ENCODE measurements around the gene C2CD2.
"Not testable (repeated sequence)": the region's sequence is repeated elsewhere in the genome, so short reads cannot be mapped to it uniquely, and the experiment has no call there.

Gene C2CD2

DNA sequence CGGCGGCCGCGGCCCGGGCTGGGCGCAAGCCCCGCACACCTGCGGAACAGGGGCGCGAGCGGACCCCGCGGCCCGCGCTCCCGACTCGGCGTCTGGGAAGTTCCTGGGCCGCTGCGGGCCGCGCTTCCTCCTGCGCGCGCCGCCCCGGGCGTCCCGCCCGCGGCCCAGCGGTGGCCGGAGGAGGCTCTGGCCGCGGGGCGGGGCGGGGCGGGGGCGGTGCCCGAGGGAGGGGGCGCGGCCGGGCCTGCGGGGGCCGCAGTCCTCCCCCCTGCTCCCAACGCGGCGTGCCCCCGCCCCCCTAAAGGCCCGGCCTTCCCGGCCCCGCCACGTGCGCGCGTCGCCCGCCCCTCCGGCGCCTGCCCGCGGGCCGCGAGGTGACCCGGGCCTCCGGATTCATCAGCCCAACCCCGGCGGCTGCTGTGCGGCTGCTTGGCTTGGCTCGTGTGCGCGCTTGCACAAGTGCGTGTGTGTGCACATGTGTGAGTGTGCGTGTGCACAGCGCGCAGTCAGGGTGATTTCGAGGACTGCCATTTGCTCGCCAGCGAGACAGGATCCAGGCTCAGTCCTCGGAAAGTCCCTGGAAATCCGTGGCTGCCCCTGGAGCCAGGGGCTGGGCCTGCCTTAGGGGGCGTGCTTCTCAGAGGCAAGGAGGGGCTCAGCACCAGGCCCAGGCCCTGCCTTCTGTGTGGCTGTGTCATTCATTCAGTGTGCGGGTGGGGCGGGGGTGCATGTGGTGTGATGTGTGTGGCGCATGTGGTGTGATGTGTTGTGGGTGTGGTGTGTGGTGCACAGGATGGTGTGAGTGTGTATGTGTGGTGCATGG is at the start of gene C2CD2:
C2CD2 (minus strand) TSS at position 188 of the 823 bp plus-strand sequence. CDS start 370 bp downstream, outside the sequence.
- peak; percentile 69 for DNase-seq (ENCODE audit: low spot score)
- FAIRE-seq: no peak

DNA sequence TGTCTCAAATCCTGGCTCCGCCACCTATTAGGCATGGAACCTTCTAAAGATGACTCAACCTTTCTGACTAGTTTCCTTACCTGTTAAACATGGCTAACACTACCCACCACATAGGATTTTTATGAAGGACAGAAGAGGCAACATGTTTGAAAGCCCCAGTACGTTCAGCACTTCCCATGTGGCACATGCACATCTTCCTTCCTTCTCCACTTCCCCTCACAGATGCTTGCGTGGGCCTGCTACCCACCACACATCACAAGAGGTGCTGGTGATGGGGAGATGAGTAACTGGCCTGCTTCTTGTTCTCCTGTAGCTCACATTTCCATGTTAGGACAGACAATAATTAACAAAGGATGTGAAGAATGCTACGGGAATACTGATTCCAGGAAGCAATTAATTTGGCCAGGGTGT is 49.2 kb upstream of the C2CD2 start:
- DNase-seq (ENCODE audit: low spot score) (no peak), FAIRE-seq (no peak)

DNA sequence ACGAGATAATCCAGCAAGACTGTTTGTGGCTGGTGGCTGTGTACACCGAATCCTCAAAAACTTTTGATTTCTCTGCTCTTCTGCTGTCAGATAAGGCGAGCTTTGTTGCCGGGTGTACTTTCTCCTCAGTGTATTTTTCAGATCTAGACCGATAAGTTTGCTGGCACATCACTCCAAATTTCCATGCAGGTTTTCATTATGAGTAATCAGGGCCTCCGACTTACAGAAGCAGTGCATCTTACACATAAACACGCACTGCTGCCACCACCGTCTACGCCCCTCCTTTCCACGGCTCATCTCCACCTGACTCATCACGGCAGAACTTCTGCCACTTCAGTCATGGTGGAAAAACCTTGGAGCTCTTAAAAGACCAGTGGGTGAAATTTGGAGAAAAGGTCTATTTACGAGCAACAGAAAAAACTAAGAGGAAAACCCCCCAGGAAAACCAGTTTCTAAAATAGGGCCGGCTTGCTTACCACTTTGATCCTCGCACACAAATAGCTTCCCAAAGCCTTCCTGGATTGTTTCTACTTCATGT is 48.7 kb upstream of the C2CD2 start:
- no peak for FAIRE-seq
- DNase-seq (ENCODE audit: low spot score): peak; percentile 21

- no peak for FAIRE-seq
- DNase-seq (ENCODE audit: low spot score): no peak
Observed at GRCh38 chr21:42001781-42002180, 48.0 kb upstream of the C2CD2 start.

DNA sequence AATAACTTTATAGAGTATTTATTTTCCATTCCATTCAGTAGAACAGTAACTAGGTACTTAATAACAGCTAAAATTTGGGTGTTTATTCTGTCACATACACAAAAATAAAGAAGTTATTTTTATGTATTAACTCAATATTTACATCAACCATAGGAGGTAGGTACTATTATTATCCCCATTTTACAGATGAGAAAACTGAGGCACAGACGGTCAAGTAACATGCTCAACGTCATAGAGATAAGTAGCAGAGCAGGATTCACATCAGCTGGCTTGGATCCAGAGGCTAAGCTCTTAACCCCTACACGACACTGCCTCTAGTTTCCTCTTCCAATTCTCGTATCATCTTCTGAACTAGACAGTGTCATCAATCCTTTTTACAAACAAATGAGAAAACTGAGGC is 47.1 kb upstream of the C2CD2 start:
- no peak for FAIRE-seq

GRCh38 chr21:41997657-41998056 is 43.8 kb upstream of the C2CD2 start:
- FAIRE-seq: no peak
- no peak for DNase-seq (ENCODE audit: low spot score)

More for the DNA sequence above, 47.1 kb upstream of the C2CD2 start:
- DNase-seq (ENCODE audit: low spot score): no peak

- no peak for DNase-seq (ENCODE audit: low spot score)
- FAIRE-seq: no peak
Observed at GRCh38 chr21:41995577-41995976, 41.8 kb upstream of the C2CD2 start.

GRCh38 chr21:41994613-41995012 is 40.8 kb upstream of the C2CD2 start:
- DNase-seq (ENCODE audit: low spot score); FAIRE-seq: not testable (repeated sequence)

DNA sequence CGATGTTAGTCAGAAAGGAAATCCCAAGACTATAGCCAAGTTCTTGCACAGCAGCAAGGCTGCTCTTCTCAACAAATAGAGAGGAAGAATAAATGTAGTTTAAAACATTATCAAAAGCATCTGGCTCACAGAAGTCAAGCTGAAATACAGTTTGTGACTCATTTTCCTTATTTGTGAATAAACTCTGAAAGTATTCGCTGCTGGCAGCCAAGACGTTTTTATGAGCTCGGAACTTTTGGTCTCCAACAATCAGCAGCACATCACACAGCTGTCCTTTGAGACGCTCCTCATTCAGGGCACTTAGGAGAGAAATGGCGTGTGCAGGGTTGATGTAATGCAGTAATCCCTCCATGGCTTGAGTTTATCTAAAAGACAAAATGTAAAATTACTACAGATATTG is 39.9 kb upstream of the C2CD2 start:
- FAIRE-seq (no peak), DNase-seq (ENCODE audit: low spot score) (no peak)

DNA sequence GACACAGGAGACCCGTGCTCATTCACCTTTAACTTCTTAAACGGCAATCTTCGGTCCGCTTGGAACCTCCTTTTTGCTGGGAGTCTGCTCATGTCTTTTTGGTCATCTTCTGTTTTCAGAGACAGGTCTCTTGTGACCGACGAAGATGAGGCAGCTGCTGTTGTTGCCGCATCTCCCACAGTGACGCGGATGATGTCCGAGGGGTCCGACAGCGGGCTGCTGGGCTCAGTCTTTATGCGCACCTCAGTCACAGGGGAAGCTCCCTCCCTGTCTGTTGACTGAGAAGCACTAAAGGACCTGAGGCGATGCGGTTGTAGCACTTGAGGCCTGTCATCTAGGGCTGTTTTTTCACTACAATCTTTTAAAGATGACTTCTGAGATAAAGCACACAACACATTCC is 38.8 kb upstream of the C2CD2 start:
- no peak for DNase-seq (ENCODE audit: low spot score)
- no peak for FAIRE-seq

DNA sequence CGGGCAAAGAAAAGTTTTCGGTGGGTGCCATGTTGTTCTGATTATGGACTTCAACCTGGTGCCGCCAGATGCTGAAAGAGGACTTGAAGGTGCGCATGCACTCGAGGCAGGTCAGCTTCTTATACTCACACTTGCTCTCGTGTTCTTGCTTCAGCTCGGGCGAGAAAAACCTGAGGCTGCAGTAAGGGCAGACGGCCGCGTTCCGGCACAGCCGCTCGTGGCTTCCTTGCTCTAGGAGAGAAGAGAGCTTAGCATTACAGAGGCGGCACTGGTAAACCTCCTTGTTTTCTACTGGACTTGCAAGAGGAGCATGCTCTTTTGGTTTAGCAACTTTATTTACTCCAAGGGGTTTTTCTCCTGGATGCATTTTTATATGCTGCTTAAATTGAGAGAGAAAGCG is 37.8 kb upstream of the C2CD2 start:
- FAIRE-seq: no peak

DNA sequence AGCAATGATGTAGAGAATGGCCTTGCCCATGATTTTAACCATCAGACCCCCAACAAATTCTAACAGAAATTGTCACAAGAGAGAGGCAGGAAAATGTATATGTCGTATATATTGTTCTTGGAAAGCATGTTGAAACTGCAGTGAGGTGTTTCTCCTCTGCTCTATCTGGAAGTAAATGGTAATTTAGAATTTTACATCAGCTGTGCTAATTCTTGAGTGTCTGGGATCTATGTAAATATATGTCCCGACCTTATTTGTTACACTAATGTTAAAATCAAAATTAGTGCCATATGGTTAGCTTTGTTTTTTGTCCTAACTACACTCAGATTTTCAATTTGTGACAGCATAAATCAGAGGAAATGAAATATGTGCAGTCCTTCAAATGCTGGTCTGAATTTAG is 35.9 kb upstream of the C2CD2 start:
- FAIRE-seq: no peak

More for the DNA sequence above, 37.8 kb upstream of the C2CD2 start:
- no peak for DNase-seq (ENCODE audit: low spot score)

DNA sequence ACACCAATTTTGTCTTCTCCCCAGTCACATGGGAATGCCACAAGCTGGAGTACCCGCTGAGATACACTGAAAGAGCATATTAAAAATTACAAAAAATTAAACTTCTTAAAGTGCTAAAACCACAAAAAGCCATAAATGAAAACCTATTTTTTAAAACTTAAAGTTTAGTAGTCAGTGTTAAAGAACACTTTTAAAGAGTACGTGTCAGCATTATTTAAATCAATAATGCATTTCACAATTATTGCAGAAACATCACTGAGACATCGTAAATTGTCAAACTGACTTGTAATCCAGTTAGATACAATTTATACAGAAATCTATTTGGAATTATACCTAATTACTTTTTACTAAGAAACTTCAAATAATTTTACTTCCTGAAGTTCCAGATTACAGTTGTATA is 33.5 kb upstream of the C2CD2 start:
- DNase-seq (ENCODE audit: low spot score) (no peak), FAIRE-seq (no peak)

More for the DNA sequence above, 35.9 kb upstream of the C2CD2 start:
- no peak for DNase-seq (ENCODE audit: low spot score)

DNA sequence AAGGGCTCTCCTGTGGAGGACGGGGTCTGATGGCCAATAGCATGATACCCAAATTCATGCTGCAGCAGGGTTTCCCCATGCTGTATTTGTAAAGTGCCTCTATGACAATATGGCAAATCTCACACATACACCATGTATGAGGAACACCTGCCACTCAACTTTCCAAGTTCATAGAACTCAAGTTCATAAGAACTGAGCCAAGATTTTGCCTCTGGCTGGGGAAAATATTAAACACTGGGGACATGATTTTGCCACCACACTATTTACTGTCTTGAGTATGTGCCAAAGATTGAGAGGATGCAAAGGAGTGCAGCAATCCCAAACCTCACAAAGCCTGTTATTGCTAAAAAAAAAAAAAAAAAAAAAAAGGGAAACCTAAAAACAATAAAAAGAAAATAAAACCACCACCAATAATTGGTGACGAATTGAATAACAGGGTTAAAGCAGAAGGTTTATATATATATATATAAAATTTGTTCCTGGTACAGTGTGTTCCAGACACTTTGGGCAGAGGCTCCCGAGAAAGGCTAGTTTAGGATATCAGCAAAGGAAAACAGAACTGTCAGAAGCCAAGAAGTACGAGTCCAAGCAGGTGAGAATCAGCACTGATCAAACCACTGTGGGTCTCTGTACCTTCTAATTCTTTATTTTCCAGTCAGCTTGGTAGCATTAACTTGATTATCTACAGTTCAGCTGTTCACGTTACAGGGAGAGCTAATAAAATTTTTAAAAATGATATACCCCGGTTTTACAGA is 32.0 kb upstream of the C2CD2 start:
- no peak for FAIRE-seq
- DNase-seq (ENCODE audit: low spot score): no peak

DNA sequence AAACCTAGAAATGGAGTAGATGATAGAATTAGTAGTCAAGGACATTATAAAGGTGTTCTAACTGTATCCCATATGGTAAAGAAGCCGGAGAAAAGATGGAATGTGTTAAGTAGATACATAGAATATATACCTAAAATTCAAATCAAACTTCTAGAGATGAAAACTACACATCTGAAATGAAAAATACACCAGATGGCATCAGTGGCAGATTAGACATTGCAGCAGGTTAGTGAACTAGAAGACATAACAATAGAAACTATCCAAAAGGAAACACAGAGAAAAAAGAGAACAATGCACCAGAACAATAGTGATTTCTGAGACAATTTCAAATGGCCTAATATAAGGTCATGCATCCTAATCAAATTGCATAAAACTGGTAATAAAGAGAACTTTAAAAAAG is 29.4 kb upstream of the C2CD2 start:
- no peak for DNase-seq (ENCODE audit: low spot score)
- no peak for FAIRE-seq

DNA sequence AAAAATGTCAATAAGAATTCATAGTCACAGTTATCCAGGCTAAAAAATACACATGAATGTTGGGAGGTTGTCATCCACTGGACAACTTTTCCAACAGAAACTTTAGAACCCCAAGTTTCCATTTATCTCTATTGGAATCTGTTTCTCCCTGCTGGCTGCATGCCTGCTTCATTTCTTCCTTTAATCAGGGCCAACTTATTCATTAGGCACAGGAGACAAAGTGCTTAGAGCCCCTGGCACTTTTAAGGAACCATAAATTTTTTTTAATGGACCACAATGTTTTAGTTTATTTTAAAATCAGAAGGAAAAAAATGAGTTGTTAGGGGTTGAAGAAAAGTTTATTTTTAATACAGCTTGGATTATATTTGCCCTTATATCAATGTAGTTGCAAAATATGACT is 26.7 kb upstream of the C2CD2 start:
- DNase-seq (ENCODE audit: low spot score): no peak
- FAIRE-seq: no peak

GRCh38 chr21:41979751-41980369 is 26.0 kb upstream of the C2CD2 start:
- FAIRE-seq (no peak), DNase-seq (ENCODE audit: low spot score) (no peak)

- DNase-seq (ENCODE audit: low spot score): no peak
- FAIRE-seq: no peak
Observed at GRCh38 chr21:41979335-41979734, 25.5 kb upstream of the C2CD2 start.

DNA sequence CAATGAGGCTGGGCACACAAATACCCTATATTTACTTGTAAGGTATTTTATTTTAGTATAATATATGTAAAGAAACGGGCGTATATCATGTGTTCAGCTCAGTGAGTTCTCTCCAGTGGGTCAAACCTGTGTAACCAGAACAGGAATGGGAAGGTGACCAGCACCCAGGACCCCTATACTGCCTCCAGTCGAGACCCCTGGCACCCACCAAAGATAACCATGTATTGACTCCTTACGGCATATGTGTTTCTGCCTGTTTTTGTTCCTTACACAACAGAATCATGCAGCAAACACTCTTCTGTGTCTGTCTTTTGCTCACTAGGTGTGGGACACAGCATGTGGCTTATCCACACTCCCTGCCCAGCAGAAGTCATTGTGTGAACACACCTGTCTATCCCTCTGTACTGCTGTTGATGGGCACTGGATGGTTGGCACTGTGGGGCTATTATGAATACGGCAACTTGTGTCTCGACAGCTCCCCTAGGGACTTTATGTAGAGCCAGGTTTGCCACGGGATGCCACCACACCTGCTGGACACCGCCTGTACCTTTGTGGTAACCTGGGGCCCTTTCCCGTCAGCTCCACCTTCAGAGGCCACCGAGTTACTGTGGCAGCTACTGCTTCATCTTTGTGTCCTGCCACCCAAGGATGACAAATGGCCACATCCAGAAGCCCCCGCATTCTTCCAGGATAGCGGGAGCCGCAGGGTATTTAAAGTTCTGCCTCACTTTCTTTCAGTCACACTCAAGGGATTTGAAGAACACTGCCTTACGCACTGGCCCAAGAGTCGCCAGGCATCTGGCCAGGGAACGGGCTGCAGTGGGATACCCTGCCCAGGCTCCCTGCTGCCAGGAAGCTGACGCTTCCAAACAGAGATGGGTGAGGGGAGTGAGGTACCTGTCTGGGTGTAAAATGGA is 23.5 kb upstream of the C2CD2 start:
- FAIRE-seq (no peak), DNase-seq (ENCODE audit: low spot score) (no peak)

GRCh38 chr21:41976611-41977010 is 22.8 kb upstream of the C2CD2 start:
- DNase-seq (ENCODE audit: low spot score) (no peak), FAIRE-seq (no peak)
